ENCODE results near the gene BTNL9.

DNA sequence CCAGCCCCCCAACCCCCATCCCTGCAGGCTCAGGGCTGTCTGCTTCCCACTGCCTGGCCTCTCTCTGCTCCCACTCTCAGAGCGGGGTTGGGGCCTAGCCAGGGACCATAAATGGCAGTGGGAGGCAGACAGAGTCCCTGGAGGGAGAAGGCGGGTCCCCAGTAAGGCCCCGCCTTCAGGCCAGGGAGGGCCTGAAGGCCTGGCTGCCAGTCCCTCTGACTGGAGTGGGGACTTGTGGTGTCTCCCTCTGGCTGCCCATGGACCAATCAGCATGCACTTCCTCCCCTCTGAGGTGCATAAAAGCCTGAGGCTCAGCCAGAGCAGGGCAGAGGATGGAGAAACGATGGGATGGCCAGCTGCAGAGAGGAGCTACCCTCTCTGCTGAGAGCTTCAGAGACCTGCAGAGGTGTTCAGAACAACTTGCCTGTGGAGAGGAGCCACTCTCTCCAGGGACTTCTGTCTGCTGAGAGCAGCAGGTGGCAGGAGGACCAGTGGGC lies 2.7 kb upstream of the BTNL9 start:
- TF ChIP-seq, protein P1, sequence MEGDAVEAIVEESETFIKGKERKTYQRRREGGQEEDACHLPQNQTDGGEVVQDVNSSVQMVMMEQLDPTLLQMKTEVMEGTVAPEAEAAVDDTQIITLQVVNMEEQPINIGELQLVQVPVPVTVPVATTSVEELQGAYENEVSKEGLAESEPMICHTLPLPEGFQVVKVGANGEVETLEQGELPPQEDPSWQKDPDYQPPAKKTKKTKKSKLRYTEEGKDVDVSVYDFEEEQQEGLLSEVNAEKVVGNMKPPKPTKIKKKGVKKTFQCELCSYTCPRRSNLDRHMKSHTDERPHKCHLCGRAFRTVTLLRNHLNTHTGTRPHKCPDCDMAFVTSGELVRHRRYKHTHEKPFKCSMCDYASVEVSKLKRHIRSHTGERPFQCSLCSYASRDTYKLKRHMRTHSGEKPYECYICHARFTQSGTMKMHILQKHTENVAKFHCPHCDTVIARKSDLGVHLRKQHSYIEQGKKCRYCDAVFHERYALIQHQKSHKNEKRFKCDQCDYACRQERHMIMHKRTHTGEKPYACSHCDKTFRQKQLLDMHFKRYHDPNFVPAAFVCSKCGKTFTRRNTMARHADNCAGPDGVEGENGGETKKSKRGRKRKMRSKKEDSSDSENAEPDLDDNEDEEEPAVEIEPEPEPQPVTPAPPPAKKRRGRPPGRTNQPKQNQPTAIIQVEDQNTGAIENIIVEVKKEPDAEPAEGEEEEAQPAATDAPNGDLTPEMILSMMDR (IDR thresholded peaks at IDR 0.05) = no peak
- TF ChIP-seq POLR2A (IDR thresholded peaks at IDR 0.05) = no peak
